ENCODE measurements around the gene TRAK1.

TRAK1 gene

DNA sequence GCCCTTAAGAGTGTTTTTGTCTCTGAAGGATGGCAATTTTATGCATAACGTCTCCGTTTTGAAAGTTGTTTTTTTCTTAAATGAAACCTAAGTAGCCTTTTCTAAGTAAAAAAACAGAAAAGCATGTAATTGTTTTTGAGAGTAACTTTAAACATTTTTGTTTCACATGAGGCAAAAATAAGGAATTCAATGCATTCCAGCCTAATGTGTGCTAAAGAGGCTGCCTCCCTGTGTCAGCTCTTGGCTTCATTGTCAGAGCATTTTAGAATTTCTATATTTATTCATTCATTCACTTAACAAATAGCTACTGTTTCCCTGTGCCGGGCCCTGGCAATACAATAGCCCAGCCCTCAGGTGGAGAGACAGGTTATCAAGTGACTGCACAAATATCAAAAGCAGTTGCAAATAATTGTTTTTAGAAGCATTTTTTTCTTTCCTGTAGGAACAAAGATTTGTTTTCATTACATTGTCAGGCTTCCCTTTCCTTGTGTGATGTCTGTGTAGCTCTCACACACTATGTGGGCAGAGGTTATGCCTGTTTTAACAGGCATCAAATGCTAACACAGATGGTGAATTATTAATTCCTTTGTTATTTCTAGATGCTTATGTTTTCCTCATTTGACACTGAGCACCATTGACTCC is 93.0 kb downstream of the TRAK1 start:
- no peak for DNase-seq

GRCh38 chr3:42184651-42185443 is 93.7 kb downstream of the TRAK1 start:
- DNase-seq: no peak

GRCh38 chr3:42187936-42188335 is 96.8 kb downstream of the TRAK1 start:
- no peak for DNase-seq

- DNase-seq: no peak
Observed at GRCh38 chr3:42188376-42188775, 97.2 kb downstream of the TRAK1 start.

GRCh38 chr3:42189001-42189460 is 97.9 kb downstream of the TRAK1 start:
- DNase-seq: no peak

DNA sequence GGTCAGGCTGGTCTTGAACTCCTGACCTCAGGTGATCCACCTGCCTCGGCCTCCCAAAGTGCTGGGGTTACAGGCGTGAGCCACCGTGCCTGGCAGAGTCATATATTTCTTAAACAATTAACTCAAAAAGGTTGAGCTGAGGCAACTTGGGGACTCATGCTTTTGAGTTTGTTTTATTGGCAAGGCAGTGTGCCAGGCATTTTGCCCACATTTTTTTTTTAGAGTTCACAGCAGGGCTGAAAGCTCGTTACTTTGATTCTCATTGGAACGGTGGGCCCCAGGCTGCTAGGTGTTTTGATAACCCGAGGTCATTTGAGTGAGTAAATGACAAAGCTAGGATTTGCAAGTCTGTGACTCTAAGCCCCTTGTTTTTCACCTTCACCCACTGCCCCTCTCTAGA is 98.6 kb downstream of the TRAK1 start:
- DNase-seq: no peak

- peak; percentile 15 for DNase-seq
Observed at GRCh38 chr3:42190701-42191442, 99.7 kb downstream of the TRAK1 start.

- no peak for DNase-seq
Observed at GRCh38 chr3:42191443-42191747, 100.2 kb downstream of the TRAK1 start.

DNA sequence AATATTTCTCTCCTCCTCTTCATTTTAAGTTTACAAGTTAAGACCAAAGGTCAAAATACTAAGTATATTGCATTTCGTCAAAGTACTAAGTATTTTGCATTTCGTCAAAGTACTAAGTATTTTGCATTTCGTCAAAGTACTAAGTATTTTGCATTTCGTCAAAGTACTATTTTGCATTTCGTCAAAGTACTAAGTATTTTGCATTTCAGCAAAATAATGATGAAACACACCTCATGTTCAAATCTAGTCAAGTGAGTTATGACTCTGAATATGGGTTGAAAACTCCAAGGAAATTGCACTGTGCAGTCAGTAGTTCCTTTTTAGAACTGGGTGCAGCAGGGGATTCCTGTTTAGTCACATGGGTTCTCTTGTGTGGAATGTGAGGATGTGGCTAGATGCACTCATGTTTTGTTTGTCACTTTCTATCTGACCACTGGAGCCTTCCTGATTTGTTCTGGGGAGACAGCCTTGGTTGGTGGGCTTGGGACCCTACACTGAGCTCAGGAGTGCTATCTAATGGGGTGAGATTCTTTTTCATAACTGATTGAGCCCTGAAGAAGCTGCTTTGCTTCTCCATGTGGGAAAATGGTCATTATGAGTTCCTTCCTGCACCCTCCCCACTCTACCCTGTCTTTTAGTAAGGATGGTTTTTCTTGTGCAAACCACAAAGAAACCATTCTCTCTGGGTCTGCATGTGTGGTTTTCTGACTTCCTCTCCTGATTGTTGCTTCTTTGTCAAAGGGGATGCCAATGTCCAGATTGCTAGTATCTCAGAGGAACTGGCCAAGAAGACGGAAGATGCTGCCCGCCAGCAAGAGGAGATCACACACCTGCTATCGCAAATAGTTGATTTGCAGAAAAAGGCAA is 101.4 kb downstream of the TRAK1 start:
- peak; percentile 88 for DNase-seq

DNA sequence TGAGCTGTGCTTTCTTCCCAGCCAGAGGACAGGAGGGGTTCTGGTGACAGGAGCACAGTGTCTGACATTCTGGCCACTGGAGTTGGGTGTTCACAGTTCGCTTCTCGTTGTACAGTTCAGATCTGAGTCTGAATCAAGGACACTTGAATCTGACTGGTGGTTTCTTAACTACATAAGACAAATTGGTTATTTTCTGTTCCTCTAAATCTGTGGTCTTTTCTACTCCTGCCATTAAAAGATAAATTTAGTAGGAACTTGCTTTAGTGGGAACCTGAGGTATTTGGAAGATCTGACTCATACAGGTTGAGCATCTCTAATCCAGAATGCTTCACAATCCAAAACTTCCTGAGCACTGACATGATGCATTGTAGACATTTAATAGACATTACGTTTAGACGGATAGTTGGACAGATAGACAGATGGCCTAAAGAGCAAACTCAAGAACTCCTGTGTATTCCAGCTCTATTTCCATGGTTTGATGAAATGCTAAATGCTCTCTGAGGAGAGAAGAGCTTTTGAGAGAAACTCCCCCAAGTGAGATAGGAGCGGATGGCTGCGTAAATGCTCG is 103.9 kb downstream of the TRAK1 start:
- peak; percentile 39 for DNase-seq

- no peak for DNase-seq
Observed at GRCh38 chr3:42195879-42196330, 104.7 kb downstream of the TRAK1 start.

GRCh38 chr3:42198709-42199108 is 107.6 kb downstream of the TRAK1 start:
- no peak for DNase-seq

GRCh38 chr3:42202217-42202865 is 111.2 kb downstream of the TRAK1 start:
- no peak for DNase-seq

DNA sequence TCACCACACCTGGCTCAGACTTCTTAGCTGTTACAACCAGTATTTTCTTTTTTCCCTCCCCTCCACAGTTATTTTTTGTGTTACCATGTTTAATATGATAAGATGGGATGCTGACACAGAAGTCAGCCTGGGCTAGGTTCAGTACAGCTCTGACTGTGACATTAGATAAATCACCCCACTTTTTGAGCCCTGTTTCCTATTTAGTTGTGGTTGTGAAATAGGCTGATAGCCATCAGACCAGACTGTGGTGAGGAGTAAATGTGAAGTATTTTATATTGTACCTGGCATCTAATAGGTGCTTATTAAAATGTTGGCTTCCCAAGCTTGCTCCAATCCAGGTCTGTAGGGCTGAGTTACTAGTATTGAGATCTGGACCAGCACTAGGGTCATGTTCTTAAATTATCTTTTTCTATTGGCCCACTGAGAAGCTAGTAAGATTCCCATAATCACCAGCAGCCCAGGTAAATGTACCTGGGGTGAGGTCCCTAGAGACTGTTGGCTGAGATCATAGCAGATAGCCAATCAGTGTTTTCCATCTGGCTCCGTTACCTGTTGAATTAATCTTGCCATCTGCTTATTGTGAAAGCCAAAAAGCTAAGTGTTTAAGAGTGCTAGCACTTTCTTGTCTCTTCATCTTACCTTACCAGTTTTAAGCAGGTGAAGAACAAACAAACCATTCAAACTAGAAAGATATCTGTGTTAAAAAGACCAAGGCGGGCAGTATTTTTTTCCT is 113.9 kb downstream of the TRAK1 start:
- DNase-seq: no peak

DNA sequence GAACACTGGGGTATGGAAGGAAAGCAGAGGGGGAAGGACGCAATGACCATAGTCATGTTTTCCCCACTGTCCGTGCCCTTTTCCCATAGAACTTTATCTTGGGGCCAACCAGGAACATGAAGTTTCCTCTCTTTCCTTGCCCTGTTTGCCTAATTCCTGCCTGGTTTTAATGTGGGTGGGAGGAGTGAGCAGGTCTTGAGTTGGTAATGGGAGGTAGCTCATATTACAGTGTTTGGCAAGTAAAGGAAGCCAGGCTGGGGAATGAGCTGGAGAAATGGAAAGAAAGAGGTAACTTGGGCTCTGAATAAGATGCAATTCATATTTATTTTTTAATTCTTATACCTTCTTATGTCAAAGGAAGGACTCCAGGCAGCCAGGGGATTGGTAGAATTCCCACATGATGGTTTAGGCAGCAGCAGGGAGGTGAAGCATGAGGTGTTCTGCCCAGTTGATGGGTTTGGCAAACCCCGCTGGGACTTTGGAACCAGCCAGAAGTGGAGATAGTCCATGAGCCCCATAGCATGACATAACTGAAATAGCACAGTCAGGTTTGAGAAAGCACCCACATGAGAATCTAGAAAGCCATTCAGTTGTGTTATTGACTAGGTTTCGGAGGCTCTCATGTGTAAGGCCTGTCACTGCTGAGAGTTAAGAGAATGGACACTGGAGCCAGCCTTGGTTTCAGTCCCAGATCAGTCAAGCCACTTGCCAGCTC is 114.8 kb downstream of the TRAK1 start:
- DNase-seq: no peak

DNA sequence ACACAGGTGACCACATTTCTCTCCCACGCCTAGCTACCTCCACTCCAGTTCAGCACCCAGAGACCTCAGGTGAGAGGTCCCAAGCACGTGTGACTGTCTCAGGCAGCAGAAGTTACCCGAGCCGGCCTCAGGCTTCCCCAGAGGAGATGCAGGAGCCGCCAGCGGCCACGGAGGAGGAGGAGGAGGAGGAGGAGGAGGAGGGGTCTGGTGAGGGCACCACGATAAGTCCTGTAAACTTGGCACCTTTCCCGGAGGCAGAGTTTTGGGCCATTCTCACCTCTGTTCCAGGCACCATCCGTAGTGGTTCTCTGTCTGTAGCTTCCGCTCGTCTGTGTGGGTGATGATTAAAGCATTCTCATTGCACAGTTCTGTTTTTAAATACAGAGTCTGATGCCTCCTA is 118.8 kb downstream of the TRAK1 start:
- DNase-seq: no peak

DNA sequence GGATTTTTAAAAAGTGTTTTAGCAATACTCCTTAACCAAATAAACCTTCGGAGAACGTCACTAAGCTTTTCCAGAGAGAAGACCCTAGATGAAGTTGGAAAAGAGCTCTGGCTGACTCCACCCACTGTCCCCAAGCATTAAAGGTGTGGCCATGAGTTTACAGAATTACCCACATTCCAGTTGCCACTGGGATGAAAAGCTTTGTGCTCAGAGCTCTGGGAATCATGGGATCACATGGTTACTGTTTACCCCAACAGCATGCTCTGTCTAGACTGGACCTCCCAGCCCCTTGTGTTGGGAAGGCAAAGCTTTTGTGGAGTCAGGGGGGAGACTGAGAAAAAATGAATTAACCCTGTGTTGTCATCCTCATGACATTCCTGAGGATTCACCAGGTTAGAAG is 119.6 kb downstream of the TRAK1 start:
- no peak for DNase-seq

- no peak for DNase-seq
Observed at GRCh38 chr3:42213417-42213816, 122.3 kb downstream of the TRAK1 start.

DNA sequence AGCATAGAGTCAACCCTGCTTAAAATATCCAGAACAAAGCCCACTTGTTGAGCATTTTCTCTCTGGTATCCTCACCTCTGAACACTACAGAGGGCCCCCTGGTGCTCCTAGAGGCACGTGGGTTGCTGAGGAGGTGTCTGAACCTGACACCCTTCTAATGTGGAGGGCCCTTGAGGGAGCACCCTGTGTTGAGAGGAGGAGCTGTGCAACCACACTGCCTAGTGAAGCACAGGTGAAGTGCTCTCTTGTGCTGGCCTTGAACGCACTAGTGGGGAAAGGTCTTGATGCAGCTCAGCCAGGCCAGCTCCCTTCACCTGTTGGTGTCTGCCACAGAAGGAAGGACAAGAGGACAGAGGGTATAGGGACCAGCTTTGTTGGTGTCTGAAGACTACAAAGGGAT is 122.9 kb downstream of the TRAK1 start:
- no peak for DNase-seq

GRCh38 chr3:42214565-42215283 is 123.6 kb downstream of the TRAK1 start:
- DNase-seq: no peak

Data from MV-4-11 (cell line).